SKM-1 treated with dmso at 0.1 percent for 144 hours (cell line): Measurements from ENCODE around the gene DHFR.

Experiments used
- DNase-seq: peaks from one replicate; lab custom pipeline; 2025; ENCODE audit not compliant: unreplicated experiment; lab: John Stamatoyannopoulos, UW

Gene DHFR

DNA sequence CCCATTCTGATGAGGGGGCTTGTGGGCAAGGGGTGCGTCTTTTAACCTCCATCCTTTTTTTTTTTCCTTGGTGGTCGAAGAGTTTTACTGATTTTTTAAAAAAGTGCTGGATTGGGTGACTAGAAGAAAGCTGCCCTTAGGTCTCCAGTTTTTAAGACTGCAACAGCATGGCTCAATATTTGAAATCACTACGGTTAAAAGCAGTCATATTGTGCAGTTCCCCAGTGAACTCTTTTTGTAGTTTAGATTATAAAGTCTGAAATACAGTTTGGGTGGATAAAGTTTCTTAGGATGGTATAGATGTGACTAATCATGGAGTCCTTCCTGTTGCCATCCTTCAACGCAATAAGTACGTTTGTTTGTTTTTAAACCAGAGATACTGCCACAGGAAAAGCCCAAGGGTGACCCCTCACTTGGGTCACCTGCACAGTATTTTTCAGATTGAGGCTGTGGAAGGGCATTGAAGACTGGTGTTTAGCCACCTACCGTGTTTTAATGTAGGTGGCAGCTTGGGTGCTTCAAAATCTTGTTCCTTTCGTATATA is 520 bp upstream of the DHFR start:
- DNase-seq, result no peak

DNA sequence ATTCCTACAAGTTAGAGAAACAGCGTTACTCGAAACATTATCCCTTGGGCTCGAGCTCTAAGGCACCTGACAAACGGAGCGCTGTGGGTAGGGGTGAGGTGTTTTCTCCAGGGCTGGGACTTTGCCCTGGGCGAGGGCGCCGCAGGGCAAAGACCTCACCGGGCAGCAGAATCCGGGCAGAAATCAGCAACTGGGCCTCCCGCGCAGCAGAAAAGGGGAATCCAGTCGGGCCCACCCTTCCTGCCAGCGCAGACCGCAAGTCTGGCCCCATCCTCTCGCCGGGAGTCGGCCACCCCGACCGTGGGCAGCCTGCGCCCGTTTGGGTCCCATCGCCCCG is 761 bp downstream of the DHFR start:
- DNase-seq, result peak; percentile 32

DNA sequence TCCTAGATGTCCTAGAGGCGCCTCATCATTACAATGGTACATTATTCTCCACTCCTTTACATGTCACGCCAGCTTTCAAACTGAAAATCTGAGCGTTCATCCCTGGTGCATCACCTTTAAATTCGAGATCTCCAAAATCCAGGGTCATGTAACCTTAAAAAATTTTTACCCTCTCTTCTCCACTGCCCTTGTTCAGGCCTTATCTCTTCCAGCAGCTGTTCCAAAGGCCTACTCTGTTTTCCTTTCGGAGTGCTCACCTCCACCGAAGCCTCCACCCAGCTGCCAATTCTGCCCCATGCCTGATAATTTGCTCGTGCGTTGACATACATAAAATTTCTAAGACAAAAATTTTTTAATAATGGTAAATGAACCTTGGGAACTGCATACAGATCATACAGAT is 1.3 kb downstream of the DHFR start:
- no peak for DNase-seq

DNA sequence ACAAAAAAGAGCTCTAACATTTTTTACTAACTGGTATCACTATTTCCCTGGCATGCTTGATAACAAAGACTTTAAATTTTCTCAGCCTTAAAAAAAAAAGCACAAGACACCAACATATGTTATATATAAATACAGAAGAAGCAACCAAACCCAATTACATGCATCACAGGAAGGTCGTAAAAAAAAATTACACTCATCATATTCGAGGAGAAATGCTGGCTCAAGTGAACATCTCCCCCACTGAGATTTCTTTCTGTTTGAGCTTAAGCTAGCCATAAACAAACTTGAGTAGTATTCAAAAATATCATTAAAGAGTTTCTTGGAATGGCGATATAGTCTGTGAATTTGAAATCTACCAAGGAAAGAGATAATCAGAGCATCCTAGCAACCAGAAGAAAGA is 7.9 kb downstream of the DHFR start:
- DNase-seq, result no peak

DNA sequence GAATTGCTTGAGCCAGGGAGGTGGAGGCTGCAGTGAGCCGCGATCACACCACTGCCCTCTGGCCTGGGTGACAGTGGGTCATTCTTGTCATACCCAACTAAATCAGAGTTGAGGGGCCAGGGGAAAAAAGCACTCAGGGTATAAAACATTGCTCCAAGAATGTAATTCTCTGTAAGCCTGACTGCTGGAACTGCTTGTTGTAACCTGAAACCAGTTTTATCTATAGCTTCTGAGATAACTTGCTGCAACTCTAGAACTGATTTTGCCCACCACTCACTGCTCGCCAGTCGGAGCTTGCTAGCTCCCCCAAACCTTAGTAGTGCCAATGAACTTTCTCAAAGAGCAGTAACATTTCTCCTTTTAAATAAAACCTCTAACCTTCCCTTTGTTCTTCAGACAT is 9.9 kb downstream of the DHFR start:
- no peak for DNase-seq

DNA sequence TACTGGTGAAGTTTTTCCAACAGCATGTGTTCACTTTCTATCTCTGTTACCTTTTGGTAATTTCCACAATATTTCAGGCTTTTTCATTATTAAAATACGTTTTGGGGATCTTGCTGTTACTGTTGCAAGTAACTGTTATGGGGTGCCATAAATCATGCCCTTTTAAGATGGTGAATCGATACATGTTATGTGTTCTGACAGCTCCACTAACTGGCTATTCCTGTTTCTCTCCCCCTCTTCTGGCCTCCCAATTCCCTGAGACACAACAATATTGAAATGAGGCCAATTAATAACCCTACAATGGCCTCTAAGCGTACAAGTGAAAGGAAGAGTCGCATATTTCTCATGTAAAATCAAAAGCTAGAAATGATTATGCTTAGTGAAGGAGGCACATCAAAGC is 13.4 kb downstream of the DHFR start:
- DNase-seq, result no peak

DNA sequence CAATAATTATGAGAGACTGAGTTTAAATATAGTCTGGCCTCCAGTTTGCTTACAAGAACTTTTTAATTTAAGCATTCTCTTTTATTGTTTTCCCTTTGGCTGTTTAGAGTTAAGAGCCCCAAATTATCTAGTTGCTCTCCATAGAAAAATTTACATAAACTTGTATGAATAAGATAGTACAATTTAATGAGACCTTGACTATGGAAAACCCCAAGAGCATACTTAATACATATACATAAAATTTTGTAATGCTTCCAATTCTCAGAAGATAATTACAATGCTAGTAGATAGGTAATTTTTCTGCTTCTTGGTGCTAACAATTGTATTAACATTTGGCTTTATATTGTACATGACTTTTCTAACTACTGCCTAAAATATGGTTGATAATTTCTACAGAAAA is 20.6 kb downstream of the DHFR start:
- no peak for DNase-seq

DNA sequence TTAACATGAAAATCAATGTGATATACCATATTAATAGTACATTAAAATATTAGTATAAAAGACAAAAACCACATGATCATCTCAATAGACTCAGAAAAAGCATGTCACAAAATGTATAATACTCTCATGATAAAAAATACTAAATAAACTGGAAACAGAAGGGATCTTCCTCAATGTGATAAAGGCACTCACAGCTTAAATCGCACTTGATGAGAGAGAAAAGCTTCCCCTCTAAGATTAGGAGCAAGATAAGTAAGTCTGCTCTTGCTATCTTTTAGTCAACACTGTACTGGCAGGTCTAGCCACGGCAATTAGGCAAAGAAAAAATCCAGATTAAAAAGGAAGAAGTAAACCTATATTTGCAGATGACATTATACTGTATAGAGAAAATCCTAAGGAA is 22.1 kb downstream of the DHFR start:
- no peak for DNase-seq

DNA sequence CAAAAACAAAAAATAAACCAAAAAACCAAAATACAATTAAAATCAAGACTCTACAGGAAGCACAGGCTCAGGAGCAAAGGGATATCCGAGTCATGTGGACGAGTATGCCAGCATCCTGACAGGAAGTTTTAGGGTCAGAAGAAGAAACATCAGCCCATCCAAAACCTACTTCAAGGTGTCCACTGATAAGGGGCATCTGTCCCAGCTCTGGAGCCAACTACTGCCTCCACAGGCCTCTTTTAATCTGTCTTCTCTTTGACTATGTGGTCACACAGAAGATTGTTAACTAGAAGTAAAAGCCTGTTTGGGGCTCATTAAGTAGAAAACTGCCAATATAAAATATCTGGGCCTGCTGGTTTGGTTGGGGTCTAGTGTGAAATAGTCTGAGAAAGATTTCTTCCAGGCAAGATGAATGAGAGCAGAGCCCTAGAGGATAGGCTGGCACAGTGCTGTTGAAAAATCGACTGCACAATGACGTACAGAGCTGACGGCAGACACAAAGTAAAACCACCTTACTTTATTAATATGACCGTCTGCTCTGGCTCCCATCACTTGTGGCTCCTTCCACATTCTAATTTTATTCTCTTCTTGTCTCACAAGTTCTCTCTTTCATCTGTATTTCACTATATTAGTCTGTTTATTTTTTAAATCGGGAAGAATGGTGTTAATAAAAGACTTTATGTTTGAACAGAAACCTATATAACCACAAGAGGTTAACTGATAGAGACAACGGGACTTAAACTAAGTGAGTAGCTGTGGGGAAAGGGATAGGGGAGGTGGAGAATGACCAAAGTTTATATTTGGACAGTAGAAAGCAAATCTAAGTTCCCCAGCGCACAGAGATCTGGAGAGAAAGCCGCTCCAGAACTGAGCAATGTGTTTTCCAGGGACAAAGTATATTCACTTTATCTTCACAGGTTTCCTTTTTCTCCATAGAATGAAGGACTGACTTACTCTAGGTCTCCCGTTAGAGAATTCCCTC is 23.2 kb downstream of the DHFR start:
- DNase-seq, result no peak

DNA sequence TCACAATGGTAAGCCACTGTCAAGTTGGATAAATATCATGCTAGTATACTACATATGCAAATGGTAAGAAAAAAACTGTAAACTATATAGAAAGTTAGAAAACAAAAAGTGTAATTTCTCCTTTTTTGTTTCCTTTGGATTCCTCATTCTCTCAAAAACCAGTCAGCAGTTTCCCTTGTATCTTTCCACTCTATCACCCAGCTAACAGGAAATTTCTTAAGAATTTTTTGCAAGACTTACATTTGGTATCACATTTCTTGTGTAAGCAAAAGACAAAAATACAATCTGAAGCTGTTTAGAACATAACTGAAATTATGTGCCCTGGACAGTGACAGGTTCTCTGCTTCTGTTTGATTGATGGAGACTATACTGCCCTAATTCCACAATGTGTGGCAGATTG is 25.5 kb downstream of the DHFR start:
- DNase-seq, result no peak

DNA sequence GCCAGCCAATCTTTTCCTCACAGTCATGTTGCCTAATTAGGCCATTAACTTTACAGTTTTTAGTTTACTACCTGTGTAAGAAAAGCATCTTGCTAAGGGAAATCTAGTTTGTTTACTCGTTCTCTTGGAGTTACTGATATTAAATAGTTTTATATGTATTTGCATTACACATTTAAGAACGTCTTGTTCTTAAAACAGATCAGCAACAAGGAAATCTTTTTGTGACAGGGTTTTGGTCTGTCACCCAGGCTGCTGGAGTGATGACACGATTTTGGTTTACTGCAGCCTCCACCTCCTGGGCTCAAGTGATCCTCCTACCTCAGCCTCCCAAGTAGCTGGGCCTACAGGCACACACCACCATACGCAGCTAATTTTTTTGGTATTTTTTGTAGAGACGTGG is 29.6 kb downstream of the DHFR start:
- DNase-seq, result no peak

DNA sequence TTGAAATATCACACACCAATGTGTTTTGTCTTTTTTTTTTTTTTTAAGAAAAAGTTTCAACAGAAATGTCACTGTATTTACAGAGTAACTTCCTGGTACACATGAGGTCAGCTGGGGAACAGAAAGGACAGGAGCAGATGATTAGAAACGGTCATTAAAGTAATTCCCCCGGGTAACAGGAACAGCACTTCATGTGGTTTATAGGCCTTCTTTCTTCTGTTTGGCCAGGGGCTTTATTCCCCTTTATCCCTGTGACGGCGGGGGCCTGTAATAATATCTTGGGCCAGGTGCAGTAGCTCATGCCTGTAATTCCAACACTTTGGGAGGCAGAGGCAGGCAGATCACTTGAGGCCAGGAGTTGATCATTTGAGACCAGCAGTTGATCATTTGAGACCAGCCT is 30.8 kb downstream of the DHFR start:
- DNase-seq, result no peak

DNA sequence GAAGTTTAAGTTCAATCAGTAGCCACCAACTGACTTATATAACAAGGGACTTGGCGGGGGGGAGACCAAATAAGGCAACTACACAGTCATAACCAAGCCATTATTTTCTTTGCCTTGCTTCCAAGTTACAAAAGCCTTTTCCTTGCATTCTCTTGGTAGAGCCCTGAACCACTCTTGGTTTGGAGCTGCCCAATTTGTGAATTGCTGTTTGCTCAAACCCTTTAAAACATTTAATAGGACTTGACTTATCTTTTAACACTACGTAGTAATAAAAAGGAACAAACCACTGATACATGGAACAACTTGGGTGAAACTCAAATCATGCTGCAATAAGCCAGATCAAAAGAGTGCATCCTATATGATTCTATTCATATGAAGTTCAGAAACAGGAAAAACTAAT is 32.0 kb downstream of the DHFR start:
- DNase-seq, result no peak

DNA sequence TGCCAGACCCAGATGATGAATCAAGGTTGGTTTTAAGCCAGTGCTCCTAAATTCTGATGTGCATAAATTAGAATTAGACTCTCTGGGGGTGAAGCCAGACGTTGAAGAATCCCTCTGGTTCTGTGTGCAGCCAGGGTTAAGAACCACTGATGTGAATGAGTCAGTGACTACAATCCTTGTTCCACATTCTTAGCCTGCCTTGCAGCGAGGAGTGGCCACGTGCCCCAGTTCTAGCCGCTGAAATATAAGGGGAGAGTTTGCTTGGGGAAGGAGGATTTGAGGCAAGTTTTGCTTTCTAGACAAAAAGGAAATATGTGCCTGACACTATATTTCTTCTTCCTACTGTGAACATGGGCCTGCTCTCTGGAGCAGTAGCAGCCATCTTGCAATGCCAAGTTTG is 34.6 kb downstream of the DHFR start:
- DNase-seq, result no peak

DNA sequence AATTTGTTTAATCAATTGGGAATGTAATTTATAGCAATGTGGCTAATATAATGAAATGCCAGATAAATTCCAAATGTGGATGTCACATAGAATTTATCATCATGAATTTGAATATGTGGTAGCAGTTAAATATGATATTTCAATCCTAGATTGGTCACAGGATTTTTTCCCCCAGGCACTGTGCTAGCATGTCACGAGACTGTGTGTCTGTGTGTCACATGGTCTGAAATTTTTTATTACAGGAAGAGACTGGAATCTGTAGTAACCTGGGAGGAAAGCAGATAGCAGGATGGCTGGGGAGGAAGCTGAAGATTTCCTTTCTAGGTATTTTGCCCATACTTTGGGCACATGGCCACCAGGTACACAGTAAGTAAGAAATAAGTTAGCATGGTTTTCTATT is 35.7 kb downstream of the DHFR start:
- DNase-seq, result no peak

DNA sequence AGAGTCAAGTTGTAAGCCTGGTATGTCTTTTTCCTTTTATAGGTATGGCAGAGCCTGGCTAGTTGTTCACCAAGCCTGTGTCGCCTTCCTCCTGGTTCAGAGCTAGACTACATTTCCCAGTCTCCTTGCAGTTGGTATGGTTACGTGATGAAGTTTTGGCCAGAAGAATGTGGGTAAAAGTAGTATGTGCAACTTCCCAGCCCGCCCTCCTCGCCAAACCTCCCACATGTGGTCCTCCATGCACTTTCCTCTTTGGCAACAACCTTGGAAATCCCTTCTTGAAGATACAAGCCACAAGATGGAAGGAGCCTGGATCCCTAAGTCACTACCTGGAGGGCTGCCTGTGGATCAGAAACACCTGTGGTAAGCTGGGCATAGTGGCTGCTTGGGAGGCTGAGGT is 36.3 kb downstream of the DHFR start:
- no peak for DNase-seq

DNA sequence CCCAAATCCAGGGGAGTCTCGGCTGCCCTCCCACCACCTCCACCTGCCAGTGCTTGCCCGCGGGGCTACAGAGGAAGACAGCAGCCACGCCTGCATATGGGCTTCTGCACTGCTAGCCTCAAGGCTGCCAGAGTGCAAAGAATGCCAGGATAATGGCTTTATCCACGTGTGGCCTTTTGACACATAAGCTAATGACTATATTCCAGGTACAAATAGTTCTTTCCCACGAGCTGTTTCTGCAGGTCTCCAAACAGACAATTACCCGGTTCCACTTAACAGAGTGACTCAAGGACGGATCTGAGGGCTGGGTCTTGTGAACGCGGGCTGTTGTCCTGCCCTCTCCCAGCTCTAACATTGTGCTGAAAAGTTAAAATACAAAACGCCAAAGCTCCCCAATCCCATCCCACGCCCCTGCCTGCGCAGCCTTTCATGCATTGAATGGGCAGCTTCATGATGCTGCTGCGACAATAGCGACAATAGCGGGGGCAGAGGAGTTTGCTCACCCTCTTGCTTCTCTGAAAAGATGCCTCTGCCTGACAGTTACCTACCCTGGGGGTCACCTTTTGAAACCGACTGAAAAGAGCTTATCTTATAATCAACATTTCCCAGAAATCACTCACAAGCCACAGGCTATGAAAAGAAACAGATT is 39.4 kb downstream of the DHFR start:
- DNase-seq, result no peak

DNA sequence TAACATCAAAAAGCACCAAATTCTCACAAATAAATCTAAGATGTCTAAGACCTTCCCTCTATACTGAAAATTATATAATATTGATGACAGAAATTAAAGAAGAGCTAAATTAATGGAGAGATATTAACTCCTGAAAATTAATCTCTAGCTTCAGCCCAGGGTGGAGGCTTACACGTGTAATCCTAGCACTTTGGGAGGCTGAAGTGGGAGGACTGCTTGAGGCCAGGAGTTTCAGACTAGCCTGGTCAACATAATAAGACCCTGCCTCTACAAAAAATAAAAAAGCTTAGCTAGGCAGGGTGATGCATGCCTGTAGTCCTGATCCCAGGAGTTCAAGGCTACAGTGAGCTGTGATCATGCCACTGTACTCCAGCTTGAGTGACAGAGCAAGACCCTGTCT is 45.1 kb downstream of the DHFR start:
- DNase-seq, result no peak

DNA sequence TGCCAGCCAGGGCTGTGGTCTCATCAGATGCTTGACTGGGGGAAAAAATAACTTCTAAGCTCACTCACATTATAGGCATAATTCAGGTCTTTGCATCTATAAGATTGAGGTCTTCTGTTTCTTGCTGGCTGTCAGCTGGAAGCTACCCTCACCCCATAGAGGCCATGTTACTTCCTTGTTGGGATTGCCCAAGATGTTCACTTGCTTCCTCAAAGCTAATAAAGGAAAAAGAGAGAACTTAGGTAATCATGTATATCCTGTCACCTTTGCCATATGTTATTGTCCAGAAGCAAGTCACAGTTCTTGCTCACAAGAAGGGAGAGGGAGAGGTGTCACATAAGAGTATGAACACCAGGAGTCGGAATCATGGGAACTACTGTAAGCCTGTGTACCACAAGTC is 46.1 kb downstream of the DHFR start:
- DNase-seq, result peak; percentile 98

DNA sequence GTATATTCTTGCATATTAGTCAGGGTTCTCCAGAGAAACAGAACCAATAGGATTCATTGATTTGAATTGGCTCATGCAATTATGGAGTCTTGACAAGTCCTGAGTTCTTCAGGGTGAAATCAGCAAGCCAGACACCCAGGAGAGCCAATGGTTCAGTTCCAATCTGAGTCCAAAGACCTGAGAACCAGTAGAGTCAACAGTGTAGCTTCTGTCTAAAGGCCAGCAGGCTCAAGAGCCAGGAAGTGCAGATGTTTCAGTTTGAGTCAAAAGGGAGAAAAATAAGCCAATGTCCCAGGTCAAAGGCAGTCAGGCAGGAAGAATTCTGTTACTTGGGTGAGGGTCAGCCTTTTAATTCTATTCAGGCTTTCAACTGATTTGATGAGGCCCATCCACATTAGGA is 47.0 kb downstream of the DHFR start:
- no peak for DNase-seq

DNA sequence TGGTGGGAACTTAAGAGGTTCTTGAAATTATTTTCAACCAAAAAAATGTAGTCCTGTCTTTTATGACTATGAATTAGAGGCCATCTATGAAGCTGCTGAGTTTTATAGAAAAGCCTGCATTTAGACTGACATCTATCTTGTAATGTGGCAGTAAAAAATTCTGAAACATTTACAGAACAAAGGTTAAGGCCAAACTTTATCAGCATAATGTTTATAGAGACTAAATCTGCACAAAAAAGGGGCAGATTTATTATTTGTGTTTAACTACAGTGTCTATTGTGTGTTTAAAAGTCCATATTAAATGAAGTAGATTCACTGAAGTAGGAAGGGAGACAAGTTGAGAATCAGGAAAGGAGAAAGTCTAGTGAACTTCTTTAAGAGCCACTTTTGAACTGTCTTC is 47.4 kb downstream of the DHFR start:
- no peak for DNase-seq

DNA sequence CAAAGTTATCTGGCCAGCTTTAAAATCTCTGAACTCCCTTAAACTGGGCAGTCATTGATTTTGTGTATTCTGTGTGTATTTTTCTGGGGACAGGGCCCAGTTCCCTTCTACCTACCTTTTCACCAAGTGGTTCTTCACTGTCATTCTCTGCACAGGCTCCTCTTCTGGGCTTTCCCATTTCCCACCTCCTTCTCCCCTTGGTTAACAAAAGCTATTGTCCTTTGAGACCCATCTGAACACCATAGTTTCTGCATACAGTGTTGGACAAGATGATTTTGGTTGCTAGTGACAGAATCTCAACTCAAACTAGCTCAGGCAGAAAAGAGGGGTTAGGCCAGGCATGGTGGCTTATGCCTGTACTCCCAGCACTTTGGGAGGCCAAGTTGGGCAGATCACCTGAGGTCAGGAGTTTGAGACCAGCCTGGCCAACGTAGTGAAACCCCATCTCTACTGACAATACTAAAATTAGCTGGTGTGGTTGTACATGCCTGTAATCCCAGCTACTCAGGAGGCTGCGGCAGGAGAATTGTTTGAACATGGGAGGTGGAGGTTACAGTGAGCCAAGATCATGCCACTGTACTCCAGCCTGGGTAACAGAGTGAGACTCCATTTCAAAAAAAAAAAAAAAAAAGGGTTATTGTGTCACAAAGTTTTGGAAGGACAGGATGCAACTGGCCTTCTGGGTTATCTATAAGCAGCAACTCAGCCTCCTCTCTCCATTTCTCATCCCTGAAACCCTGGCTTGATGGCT is 53.7 kb downstream of the DHFR start:
- peak; percentile 42 for DNase-seq
